GM15510 (cell line): ENCODE measurements around the gene CFAP300.

Source experiments
- POLR2A ChIP-seq: IDR thresholded peaks from 3 replicates; pipeline ENCODE4 v1.6.1; 2011; ENCODE audit warnings: borderline replicate concordance; ENCODE audit not compliant: insufficient read length; ENCODE audit errors: extremely low read depth

CFAP300 gene

DNA sequence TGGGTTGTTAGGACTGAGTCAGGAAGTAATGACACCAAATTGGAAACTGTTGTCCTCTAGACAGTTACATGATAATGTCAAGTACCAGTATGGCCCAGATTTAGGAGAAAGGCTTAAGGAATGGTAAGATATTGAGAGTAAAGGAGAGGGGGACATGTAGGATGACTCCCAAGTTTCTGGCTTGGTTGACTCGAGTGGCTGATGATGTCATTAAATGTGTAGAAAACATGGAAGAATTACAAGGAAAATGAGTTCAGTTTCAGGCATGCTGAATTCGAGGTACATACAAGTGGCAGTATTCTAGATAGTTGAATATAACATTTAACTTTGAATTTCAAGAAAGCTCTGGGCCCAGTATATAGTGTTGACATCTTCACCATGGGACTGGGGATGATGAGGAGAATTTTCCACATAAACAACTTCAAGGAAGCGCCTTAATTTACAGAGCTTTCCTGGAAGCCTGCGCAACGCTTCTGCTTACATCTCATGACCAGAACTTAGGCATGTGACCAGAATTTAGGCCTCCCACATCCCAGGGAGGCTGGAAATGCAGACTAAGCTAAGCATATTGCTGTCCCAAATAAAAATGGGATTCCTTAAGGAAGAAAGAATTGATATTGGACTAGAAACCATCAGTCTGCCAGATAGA, 3.8 kb downstream of the CFAP300 start:
- TF ChIP-seq POLR2A, result no peak

DNA sequence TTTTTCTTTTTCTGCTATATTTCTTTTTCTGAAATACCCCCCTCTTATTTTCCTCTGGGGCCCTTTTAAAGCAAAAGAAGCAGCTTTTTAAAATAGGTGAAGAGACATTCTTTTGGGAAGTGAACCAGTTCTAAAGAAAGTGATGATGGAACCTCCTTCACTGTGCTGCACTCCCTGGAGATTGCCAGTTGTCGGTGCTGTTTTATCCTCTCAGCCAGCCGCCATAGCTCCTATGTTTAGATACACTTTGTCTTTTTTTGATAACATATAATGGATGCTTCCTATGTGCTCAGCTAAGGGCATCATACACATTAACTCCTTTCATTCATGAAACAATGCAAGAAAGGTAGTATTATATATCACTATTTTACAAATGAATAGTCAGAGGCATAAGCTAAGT, 14.0 kb downstream of the CFAP300 start:
- no peak for TF ChIP-seq POLR2A

DNA sequence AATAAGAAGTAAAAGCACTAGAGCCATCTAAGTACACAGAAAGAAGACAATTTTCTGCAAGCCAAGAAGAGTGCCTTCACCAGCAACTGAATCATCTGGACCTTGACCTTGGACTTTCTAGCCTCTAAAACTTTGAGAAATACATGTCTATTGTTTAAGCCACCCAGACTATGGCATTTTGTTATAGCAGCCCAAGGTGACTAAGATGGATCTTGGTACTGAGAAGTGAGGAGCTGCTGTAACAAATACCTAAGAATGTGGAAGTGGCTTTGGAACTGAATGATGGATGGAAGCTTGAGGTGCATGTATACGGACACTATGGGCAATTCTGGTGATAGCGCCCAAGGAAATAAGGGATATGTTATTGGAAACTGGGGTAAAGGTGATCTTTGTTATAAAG, 14.9 kb downstream of the CFAP300 start:
- no peak for TF ChIP-seq POLR2A

DNA sequence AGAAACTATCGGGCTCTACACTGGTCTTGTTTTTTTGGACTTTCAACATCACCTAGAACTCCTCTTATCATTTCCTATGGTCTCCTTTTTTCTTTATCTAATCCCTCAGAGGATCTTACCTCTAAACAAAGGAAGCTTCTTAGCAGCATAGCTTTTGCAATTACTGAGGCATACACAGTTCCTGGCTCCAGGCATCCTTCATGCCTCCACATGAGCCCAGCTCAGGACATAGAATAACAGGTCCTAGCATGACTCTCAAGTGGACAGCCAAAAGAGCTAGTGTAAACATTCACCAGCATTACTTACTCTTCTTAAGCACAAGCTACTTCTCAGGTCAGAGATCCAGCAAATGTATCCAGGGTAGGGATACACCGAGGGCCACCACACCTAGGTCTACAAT, 17.1 kb downstream of the CFAP300 start:
- TF ChIP-seq POLR2A, result no peak

DNA sequence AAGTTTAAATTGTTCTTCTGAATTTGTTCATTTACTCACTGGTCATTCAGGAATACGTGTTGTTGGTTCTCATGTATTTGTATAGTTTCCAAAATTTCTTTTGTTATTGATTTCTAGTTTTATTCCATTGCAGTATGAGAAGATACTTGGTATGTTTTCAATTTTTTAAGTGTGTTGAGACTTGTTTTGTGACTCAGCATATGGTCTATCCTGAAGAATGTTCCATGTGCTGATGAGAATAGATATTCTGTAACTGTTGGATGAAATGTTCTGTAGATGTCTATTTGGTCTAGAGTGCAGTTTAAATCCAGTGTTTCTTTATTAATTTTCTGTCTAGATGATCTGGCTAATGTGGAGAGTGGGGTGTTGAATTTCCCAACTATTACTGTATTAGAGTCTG, 23.5 kb downstream of the CFAP300 start:
- no peak for TF ChIP-seq POLR2A

DNA sequence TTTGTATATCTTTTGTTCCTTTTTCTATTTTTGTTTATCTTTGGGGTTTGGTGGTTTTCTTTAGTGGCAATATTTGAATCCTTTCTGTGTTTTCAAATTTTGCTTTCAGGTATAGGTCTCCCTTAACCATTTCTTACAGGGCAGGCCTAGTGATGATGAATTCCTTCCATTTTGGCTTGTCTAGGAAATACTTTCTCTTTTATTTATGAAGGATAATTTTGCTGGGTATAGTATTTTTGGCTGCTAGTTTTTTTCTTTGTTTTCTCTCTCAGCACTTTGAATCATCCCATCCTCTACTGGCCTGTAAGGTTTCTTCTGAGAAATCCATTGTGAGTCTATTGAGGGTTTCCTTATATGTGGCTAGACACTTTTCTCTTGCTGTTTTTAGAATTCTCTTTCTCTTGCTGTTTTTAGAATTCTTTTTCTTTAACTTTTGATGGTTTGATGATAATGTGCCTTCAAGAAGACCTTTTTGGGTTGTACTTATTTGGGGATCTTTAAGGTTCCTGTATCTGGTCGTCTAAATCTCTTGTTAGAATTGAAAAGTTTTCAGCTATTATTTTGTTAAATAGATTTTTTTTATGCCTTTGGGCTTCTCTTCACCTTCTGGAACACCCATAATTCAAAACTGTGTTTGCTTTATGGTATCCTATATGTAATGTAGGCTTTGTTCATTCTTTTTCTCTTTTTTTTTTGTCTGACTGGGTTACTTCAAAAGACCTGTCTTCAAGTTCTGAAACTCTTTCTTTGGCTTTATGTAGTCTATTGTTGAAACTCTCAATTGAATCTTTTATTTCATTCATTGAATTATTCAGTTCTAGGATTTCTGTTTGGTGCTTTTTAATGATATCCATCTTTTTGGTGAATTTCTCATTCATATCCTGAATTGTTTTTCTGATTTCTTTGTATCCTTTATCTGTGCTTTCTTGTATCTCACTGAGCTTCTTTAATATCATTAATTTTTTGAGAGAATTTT, 24.5 kb downstream of the CFAP300 start:
- no peak for TF ChIP-seq POLR2A

DNA sequence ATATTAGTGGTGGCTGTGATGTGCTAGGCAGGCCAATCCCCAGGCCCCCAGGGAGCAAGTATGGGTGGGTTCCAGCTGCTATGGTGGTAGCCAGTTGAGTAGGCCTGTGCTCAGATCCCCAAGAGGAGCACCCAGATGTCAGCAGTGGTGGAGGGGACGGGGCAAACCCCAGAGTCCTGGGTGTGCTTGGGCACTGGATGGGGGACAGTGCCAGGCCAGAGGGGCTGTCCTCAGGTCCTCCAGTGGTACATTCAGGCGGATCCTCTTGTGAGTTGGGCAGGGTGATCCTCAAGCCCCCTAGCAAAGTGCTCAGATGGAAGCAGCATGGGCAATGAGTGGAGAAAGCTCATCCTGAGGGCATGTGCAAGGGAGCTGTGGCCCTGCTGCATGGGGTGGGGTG, 26.0 kb downstream of the CFAP300 start:
- TF ChIP-seq POLR2A, result no peak

DNA sequence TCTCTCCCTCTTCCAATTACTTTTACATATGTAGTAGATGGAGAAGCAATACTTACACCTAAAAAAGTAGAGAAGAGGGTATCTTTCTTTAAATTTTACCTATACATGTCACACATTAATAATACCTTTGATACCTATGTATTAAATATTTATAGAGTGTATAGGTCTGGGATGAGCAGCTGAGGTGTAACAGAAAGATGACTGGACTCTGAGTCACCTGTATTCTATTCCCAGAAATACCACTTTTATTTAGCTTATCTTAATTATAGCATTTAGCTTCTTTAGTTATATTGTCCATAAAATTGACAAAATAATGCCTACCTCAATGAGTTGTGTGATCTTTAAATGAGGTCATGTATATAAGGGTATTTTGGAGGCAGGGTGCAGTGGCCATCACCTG, 32.4 kb downstream of the CFAP300 start:
- TF ChIP-seq POLR2A, result no peak

DNA sequence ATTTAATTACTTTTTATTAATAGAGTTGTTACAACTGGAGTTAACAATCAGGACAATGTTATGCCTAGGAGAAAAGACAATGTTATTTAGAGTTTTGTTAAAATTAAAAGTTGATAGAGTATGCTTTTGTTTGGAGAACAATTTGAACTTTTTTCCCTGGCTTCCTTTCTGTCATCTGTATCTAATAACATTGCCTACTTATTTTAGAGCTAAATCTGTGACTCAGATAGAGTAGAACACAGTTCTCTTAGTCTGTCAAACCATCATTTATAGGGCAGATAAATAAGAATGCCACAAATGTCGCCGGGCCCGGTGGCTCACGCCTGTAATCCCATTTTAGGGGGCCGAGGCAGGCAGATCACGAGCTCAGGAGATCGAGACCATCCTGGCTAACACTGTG, 34.1 kb downstream of the CFAP300 start:
- no peak for TF ChIP-seq POLR2A

DNA sequence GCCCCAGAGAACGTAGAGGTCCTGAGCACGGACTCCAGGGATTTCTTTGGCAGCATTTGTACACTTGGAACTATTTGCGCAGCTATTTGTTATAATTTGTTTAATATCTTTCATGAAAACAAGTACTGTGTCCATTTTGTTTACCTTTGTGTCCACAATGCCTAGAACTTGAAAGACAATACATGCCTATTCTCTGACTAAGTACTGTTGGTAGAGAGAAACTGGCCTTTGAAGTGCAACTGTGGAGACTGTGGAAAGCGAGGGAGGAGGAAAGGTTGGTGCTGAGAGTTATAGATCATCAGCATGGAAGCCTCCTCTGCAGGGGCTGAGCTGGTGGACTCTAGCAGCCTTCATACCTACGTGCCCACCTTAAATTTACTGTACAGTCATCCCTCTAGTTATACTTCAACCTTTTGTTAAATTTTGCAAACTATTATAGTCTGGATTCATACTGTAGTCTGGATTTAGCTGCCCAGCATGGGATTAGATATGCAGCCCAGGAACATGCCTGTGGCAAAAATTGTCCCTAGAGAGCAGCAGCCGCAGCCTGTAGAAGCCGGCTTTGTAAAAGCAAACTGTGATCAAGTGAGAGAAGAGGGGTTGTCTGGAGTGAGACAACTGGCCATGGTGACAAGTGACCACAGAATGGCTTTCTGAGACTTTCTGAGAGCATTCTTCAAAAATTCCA, 38.8 kb downstream of the CFAP300 start:
- no peak for TF ChIP-seq POLR2A

DNA sequence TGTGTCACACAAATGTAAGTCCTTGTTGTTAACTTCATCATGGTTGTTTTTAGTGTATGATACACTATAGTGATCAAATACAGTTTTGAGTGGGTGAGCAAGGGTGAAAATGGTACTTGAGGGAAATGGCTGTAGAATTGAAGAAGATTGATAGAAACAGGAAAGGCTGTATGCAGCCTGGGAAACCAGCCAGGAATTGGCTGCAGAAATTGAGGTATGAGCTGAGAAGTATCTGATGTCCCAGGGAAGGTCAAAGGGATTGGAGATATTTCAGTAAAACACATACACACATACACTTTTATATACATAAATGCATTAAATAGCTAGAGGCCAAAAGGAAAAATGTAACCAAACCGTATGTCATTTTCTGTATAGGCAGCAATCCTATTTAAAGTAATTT, 49.9 kb downstream of the CFAP300 start:
- TF ChIP-seq POLR2A, result no peak

DNA sequence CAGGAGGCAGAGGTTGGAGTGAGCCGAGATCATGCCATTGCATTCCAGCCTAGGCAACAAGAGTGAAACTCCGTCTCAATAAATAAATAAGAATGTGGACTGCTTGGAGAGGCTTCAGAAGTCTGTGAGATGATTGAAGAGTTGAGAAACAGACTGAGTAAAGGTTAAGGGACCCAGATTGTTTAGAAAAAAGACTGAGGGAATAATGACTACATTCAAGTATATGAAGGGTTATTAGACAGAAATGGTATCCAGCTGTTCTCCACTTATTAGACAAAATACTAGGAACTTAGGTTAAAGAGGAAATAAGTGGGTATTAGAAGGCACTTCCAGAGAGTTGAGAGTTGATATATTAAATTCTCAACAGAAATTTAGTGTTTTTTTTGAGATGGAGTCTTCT, 52.5 kb downstream of the CFAP300 start:
- no peak for TF ChIP-seq POLR2A

DNA sequence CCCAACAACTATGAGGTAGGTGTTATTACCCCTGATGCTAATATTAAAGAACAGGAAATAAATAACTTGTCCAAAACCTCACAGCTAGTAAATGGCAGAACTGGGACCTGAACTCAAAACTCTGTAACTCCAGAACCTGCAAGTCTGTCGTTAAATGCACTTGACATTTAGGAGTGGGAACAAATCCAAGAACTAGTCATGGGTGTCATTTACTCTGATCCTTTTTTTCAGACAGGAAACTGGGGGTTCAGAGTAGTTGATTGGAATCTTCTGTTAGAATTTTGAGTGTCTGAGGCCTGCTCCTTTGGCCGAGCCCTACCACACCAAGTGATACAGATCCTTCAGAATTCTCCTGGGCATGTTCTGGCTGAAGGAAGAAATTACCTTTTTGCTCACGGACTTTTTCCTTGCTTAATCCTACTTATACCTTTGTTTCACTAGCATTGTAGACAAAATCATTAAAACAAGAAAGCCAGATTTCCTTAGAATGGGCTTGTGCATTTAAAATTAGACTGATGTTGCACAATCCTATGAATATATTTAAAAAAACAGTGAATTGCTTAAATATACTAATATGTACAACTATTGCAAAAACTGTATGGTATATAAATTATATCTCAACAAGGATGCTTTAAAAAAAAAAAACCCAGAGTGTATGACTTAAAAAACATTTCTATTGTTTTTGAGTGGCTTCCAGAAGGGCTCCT, 61.6 kb downstream of the CFAP300 start:
- no peak for TF ChIP-seq POLR2A

DNA sequence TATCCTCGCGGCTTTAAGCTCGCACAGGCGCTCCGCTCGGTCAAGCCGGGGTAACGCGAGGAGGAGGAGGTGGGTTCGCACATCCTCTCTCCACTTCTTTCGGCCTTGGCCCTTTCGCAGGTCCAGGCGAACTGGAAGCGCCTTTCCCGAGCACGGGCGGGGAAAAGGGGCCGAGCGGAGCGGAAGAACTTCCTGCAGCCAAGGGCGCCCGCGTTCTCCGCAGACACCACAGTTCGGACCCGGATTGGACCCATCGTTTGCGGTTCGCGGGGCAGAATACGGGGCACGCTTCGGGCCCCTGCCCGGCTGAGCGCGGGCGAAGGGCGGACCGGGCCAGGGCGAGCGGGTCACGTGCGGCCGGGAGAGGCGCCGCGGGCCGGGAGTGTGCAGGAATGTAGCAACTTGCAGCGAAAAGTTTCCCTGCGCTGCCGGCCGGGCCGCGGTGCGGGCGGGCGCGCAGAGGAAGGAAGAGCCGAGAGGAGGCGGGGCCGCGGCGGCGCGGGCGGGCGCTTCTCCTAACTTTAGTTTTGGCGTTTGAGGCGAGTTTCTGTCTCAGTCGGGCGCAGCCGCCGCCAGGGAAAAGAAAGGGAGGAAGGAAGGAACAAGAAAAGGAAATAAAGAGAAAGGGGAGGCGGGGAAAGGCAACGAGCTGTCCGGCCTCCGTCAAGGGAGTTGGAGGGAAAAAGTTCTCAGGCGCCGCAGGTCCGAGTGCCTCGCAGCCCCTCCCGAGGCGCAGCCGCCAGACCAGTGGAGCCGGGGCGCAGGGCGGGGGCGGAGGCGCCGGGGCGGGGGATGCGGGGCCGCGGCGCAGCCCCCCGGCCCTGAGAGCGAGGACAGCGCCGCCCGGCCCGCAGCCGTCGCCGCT, 62.9 kb downstream of the CFAP300 start, which contains the start of gene YAP1:
Gene YAP1, plus strand, starts transcription at position 552 of the 865 bp plus-strand sequence. CDS start 402 bp downstream, outside the sequence.
- no peak for TF ChIP-seq POLR2A
